ENCODE data around the gene TNFRSF6B.

GRCh38 chr20:63703471-63703975 is 7.1 kb downstream of the TNFRSF6B start:
- no peak for TF ChIP-seq CTCF (IDR thresholded peaks at IDR 0.05)
- TF ChIP-seq POLR2A (IDR thresholded peaks at IDR 0.05): no peak
- no peak for TF ChIP-seq EP300 (IDR thresholded peaks at IDR 0.05)
